Neural crest cell (in vitro differentiated cells): ENCODE results near the gene VTA1. TPM values are rescaled to one million over a fixed set of nuclear protein-coding genes. Genes with fewer than 3 reads are reported as not detected.
"Not testable (repeated sequence)": the region's sequence is repeated elsewhere in the genome, so short reads cannot be mapped to it uniquely, and the experiment has no call there.

Experiments
- DNase-seq: peaks from one replicate; pipeline ENCODE4 v3.0.0; 2021; ENCODE audit warnings: low read depth, mixed read lengths, low spot score
- H3K27ac Mint-ChIP-seq: one replicate; pipeline ENCODE4 v1.8.0; 2021; ENCODE audit warnings: mild to moderate bottlenecking, mixed read lengths; ENCODE audit not compliant: unreplicated experiment
- H3K27me3 Mint-ChIP-seq: 2 replicates; pipeline ENCODE4 v1.8.0; 2021; ENCODE audit warnings: low read depth, mild to moderate bottlenecking, mixed read lengths
- H3K36me3 Mint-ChIP-seq: 2 replicates; pipeline ENCODE4 v1.8.0; 2021; ENCODE audit warnings: low read depth, mild to moderate bottlenecking, mixed read lengths
- H3K4me1 Mint-ChIP-seq: 2 replicates; pipeline ENCODE4 v1.8.0; 2021; ENCODE audit warnings: mixed read lengths
- H3K4me3 Mint-ChIP-seq: one replicate; pipeline ENCODE4 v1.8.0; 2021; ENCODE audit warnings: mild to moderate bottlenecking, mixed read lengths
- H3K9me3 Mint-ChIP-seq: 2 replicates; pipeline ENCODE4 v1.8.0; 2021; ENCODE audit warnings: mixed read lengths
- total RNA-seq: library from RNA; stranded (reverse); gene quantifications from 2 replicates; pipeline ENCODE4 v1.2.1, GENCODE V29; 2021
- TF ChIP-seq, protein P1 (sequence below): fragments of 200-600 bp; sonication (generic); conservative IDR thresholded peaks from 2 replicates; pipeline ENCODE4 v1.5.0; 2021; ENCODE audit warnings: antibody characterized with exemption, mild to moderate bottlenecking

Gene VTA1
- total RNA-seq, 1 donor from 2014 or later, result 48.1 TPM

DNA sequence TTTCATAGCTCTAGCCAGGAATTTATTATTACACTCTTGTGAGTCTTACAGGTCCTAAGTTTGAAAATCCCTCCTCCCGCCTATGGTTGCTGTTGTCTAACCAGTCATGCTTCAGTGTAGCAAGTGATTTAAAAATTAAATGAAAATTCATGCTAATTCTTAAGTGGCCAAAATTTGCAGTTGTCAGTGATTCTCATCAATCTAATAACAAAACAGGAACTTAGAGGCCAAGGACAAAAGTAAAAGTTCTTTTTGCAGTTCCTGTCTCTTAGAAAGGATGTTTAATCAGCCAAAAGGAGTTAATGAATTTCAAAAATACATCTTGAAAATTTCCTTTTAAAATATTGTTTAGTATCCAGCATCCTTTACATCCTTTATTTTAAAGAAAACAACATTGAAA lies 36.3 kb downstream of the VTA1 start:
- Mint-ChIP-seq H3K4me1 (no peaks in the 10 kb centered on the region), H3K27ac (no peak overlapping the region), H3K27me3 (no peaks in the 10 kb centered on the region), H3K36me3 (peaks cover 14% of the 10 kb centered on the region), H3K4me3 (no peak overlapping the region), H3K9me3 (no peaks in the 10 kb centered on the region)
- TF ChIP-seq, protein P1, sequence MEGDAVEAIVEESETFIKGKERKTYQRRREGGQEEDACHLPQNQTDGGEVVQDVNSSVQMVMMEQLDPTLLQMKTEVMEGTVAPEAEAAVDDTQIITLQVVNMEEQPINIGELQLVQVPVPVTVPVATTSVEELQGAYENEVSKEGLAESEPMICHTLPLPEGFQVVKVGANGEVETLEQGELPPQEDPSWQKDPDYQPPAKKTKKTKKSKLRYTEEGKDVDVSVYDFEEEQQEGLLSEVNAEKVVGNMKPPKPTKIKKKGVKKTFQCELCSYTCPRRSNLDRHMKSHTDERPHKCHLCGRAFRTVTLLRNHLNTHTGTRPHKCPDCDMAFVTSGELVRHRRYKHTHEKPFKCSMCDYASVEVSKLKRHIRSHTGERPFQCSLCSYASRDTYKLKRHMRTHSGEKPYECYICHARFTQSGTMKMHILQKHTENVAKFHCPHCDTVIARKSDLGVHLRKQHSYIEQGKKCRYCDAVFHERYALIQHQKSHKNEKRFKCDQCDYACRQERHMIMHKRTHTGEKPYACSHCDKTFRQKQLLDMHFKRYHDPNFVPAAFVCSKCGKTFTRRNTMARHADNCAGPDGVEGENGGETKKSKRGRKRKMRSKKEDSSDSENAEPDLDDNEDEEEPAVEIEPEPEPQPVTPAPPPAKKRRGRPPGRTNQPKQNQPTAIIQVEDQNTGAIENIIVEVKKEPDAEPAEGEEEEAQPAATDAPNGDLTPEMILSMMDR, result no peak
- no peak for DNase-seq

DNA sequence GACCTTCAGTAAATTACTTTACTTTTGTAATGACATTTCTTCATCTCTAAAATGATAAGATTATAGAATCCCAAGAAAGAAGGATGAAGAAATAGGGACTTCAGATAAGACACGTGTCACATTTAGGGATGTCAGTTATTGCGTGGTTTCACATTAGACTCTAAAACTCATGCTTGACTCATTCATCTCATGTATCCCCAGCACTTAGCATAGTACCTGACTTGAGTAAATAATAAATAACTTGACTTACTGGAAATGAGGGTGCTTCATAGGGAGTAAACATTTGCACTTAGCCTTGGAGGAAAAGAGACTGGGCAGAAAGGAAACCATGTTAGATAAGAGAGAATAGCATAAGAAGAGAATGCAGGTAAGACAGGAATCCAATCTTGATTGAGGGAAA lies 37.2 kb downstream of the VTA1 start:
- no peaks in the 10 kb centered on the region for H3K9me3 Mint-ChIP-seq
- no peak overlapping the region for H3K4me3 Mint-ChIP-seq
- H3K36me3 Mint-ChIP-seq, result peaks cover 14% of the 10 kb centered on the region
- no peak overlapping the region for H3K27ac Mint-ChIP-seq
- TF ChIP-seq, protein P1, result no peak
- H3K27me3 Mint-ChIP-seq, result no peaks in the 10 kb centered on the region
- peaks cover 4% of the 10 kb centered on the region for H3K4me1 Mint-ChIP-seq
- no peak for DNase-seq

DNA sequence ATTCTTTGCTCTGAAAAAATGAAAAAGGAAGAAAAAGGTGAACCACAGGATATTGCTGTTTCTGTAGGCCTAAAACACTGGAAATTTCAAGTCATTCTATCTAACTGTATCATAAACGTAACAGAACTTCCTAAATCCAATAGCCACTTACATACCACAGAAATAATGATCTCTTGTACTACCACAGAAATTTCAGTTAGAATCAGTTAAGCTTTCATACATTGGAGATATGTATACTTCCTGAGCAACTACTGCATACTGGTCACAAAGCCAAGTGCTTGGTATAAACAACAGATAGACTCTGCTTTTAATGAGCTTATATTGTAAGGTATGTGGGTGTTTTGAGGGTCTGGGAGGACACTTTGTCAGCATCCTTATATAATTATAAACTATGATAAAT lies 38.6 kb downstream of the VTA1 start:
- Mint-ChIP-seq H3K4me3 (no peak overlapping the region), H3K9me3 (no peaks in the 10 kb centered on the region), H3K27me3 (no peaks in the 10 kb centered on the region), H3K27ac (no peak overlapping the region), H3K36me3 (peaks cover 13% of the 10 kb centered on the region), H3K4me1 (peaks cover 6% of the 10 kb centered on the region)
- no peak for DNase-seq
- TF ChIP-seq, protein P1, result no peak

DNA sequence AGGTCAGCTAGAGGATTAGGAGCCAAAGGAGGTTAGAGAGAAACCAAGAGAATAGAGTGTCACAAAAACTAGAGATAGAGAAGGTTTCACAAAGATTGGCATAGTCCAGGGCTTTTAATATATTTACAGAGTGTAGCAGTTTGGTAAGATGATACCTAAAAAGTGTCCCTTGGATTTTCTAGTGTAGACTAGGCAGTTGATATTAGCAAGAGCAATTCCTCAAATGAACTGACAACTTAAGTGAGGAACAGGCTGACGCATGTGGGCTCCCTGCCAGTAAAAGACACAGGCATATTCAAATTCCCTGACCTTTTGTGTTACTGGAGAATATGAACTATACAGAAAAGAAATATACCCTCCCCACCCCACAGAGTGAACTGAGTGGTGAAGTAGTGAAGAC lies 40.1 kb downstream of the VTA1 start:
- no peak for DNase-seq
- H3K27me3 Mint-ChIP-seq, result no peaks in the 10 kb centered on the region
- no peaks in the 10 kb centered on the region for H3K9me3 Mint-ChIP-seq
- TF ChIP-seq, protein P1, result no peak
- peaks cover 9% of the 10 kb centered on the region for H3K36me3 Mint-ChIP-seq
- no peak overlapping the region for H3K4me3 Mint-ChIP-seq
- H3K4me1 Mint-ChIP-seq, result peaks cover 6% of the 10 kb centered on the region
- H3K27ac Mint-ChIP-seq, result no peak overlapping the region

DNA sequence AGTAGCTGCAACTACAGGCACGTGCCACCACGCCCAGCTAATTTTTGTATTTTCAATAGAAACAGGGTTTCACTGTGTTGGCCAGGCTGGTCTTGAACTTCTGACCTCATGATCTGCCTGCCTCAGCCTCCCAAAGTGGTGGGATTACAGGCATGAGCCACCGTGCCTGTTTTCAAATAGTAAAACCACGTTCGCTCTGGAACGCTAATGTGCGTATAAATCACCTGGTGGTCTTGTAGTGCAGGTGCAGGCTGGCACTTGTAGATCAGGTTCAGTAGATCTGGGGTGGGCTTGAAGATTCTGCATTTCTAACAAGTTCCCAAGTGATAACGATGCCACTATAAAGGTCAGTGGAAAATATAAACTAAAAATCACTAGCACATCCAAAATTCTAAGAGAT lies 41.3 kb downstream of the VTA1 start:
- not testable (repeated sequence) for H3K4me1 Mint-ChIP-seq, H3K36me3 Mint-ChIP-seq, H3K27ac Mint-ChIP-seq, H3K27me3 Mint-ChIP-seq, DNase-seq, H3K4me3 Mint-ChIP-seq, H3K9me3 Mint-ChIP-seq
- TF ChIP-seq, protein P1, result peak; percentile 53

DNA sequence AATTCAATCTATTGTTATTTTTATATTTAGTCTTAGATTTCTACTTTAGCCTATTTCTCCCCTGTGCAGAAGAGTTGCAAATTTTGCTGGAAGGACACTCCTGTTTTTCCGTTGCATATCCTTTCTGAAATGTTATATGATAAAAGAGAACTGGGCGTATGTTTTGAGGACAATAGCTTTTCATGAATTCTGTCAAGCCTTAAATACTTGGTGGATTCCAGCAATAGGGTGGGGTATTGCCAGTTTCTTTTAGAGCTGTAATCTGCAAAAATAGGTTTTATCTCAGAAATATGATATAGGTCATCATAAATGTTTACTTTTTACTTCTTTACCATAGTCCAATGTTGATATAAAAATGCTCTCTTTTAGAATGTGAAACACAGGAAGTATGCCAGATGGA lies 42.0 kb downstream of the VTA1 start:
- H3K4me1 Mint-ChIP-seq, result peaks cover 6% of the 10 kb centered on the region
- H3K9me3 Mint-ChIP-seq, result no peaks in the 10 kb centered on the region
- TF ChIP-seq, protein P1, result no peak
- no peak overlapping the region for H3K27ac Mint-ChIP-seq
- no peak overlapping the region for H3K4me3 Mint-ChIP-seq
- H3K36me3 Mint-ChIP-seq, result peaks cover 7% of the 10 kb centered on the region
- DNase-seq, result no peak
- no peaks in the 10 kb centered on the region for H3K27me3 Mint-ChIP-seq
